Testis (tissue), 3 donors: ENCODE results near the gene DDX17. TPM values are rescaled to one million over a fixed set of nuclear protein-coding genes. Genes with fewer than 3 reads are reported as not detected.

Experiments used
- DNase-seq: peaks from one replicate; pipeline ENCODE4 v3.0.0-alpha.2; 2019
- H3K27ac ChIP-seq, 2 donors: fragments of 200-600 bp; sonication (generic); one replicate each; pipeline ENCODE4 v1.5.1; 2019
- H3K27me3 ChIP-seq: fragments of 200-600 bp; sonication (generic); one replicate; pipeline ENCODE4 v1.5.1; 2019
- H3K36me3 ChIP-seq: fragments of 200-600 bp; sonication (generic); one replicate; pipeline ENCODE4 v1.5.1; 2017; ENCODE audit warnings: low read depth; ENCODE audit errors: missing control alignments
- H3K4me1 ChIP-seq: fragments of 200-600 bp; sonication (generic); one replicate; pipeline ENCODE4 v1.5.1; 2019
- H3K4me3 ChIP-seq, 2 donors: fragments of 200-600 bp; sonication (generic); one replicate each; pipeline ENCODE4 v1.5.1; 2017 to 2019
- H3K9me3 ChIP-seq: fragments of 200-600 bp; sonication (generic); one replicate; pipeline ENCODE4 v1.5.1; 2017
- POLR2A ChIP-seq: fragments of 450-650 bp; IDR thresholded peaks from one replicate; pipeline ENCODE4 v1.6.1; 2017; ENCODE audit warnings: antibody characterized with exemption, mild to moderate bottlenecking, moderate library complexity
- WGBS, 2 donors: methylation state at CpG; one replicate each; pipeline ENCODE4 v1.1.5; 2018; 5-methylcytosine and 5-hydroxymethylcytosine counted together
- intact Hi-C: fragments of 100-400 bp; cut with DNase I; formaldehyde crosslinking; loops from one replicate; pipeline ENCODE4 v1.15.1; 2023; ENCODE audit warnings: low total_unique reads
- polyA plus RNA-seq: library from polyadenylated mRNA; stranded (reverse); fragments of 350-450 nt; fragmentation: Illumina TruSeq; extraction: RNeasy Lipid Tissue Mini Kit (QIAGEN cat#74804); gene quantifications from one replicate; pipeline ENCODE4 v1.2.3, GENCODE V29; 2014; ENCODE audit warnings: low read depth, low replicate concordance; ENCODE audit not compliant: insufficient read depth
- total RNA-seq, 2 donors: library from RNA; depleted of rRNA; stranded (reverse); fragments of >200 nt; gene quantifications; one replicate each; pipeline ENCODE4 v1.2.3, GENCODE V29; 2016
- TF ChIP-seq, protein P1 (sequence below), 3 experiments: fragments of 450-650 bp in 2 of 3; fragments of 200-600 bp in 1 of 3; sonication (generic) in 1 of 3; IDR thresholded peaks; one replicate each; pipeline ENCODE4 v1.5.1; 2016 to 2019; ENCODE audit warnings: antibody characterized with exemption in 3 of 3, mild to moderate bottlenecking in 2 of 3, moderate library complexity in 1 of 3

Gene DDX17
- total and polyA plus RNA-seq, 3 donors from 2014 or later: 259 to 995 (median 964) TPM

DNA sequence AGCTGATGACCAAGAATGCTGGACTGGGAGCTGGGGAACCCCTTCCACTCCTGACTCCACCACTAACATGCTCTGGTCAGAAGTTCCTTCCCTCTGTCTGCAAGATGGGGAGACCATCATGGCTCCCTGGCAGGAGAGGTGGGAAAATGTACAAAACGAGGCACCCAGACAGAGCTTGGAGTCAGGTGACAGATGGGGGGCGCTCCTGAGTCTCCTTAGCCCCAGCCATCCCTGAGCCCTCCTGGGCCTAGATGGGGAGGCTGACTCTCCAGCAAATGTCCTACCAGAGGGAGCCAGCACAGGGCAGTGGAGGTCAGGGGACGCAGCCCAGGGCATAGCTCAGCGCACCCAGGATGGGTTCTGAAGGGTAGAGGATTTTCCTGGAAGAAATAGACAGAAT, 71.1 kb downstream of the DDX17 start:
- Histone ChIP-seq H3K9me3 (no peaks in the 10 kb centered on the region), H3K4me1 (peaks cover 14% of the 10 kb centered on the region), H3K27me3 (no peaks in the 10 kb centered on the region), H3K27ac (no peak overlapping the region), H3K4me3 (no peak overlapping the region), H3K36me3 (no peaks in the 10 kb centered on the region)
- intact Hi-C loops: no loop called here
- WGBS, 2 donors: 74 to 92% methylated on average over 2 to 4 of the region's 4 CpGs
- no peak for TF ChIP-seq POLR2A
- TF ChIP-seq, protein P1, sequence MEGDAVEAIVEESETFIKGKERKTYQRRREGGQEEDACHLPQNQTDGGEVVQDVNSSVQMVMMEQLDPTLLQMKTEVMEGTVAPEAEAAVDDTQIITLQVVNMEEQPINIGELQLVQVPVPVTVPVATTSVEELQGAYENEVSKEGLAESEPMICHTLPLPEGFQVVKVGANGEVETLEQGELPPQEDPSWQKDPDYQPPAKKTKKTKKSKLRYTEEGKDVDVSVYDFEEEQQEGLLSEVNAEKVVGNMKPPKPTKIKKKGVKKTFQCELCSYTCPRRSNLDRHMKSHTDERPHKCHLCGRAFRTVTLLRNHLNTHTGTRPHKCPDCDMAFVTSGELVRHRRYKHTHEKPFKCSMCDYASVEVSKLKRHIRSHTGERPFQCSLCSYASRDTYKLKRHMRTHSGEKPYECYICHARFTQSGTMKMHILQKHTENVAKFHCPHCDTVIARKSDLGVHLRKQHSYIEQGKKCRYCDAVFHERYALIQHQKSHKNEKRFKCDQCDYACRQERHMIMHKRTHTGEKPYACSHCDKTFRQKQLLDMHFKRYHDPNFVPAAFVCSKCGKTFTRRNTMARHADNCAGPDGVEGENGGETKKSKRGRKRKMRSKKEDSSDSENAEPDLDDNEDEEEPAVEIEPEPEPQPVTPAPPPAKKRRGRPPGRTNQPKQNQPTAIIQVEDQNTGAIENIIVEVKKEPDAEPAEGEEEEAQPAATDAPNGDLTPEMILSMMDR (IDR thresholded peaks at IDR 0.05): no peak
- DNase-seq: no peak

GRCh38 chr22:38433871-38434270, 72.2 kb downstream of the DDX17 start:
- Histone ChIP-seq H3K36me3 (no peaks in the 10 kb centered on the region), H3K9me3 (no peaks in the 10 kb centered on the region), H3K27me3 (no peaks in the 10 kb centered on the region), H3K4me3 (no peak overlapping the region), H3K27ac (no peak overlapping the region), H3K4me1 (peaks cover 14% of the 10 kb centered on the region)
- 66 to 74% methylated on average over 6 to 8 of the region's 8 CpGs for WGBS, 2 donors
- DNase-seq: no peak
- intact Hi-C loops: no loop called here
- TF ChIP-seq, protein P1 (IDR thresholded peaks at IDR 0.05): no peak
- TF ChIP-seq POLR2A: no peak

Other genes starting within 250 kb of the DDX17 start
- 10 to 100 TPM; 35.4 to 66.5 TPM for gene TMEM184B, start 233.3 kb downstream of the DDX17 start, total RNA-seq
- gene TMEM184B, start 233.3 kb downstream of the DDX17 start, polyA plus RNA-seq: 25.2 TPM
- gene CSNK1E, start 188.9 kb downstream of the DDX17 start, total RNA-seq: 100 to 1,000 TPM; 133 to 134 TPM
- 69.2 TPM for gene CSNK1E, start 188.9 kb downstream of the DDX17 start, polyA plus RNA-seq
- 1 to 10 TPM; 1.7 to 3.0 TPM for gene KCNJ4, start 51.1 kb downstream of the DDX17 start, total RNA-seq
- 1.7 TPM for gene KCNJ4, start 51.1 kb downstream of the DDX17 start, polyA plus RNA-seq
- 1 to 10 TPM; 6.7 to 8.6 TPM for gene KDELR3, start 38.2 kb downstream of the DDX17 start, total RNA-seq
- 10.4 TPM for gene KDELR3, start 38.2 kb downstream of the DDX17 start, polyA plus RNA-seq
- gene DMC1, start 63.9 kb upstream of the DDX17 start, total RNA-seq: 10 to 100 TPM in 1 of 2 donors, 1 to 10 TPM in 1; 8.9 to 17.6 TPM
- 18.3 TPM for gene DMC1, start 63.9 kb upstream of the DDX17 start, polyA plus RNA-seq
- gene FAM227A, start 150.1 kb upstream of the DDX17 start, total RNA-seq: 10 to 100 TPM; 16.3 to 41.8 TPM
- gene FAM227A, start 150.1 kb upstream of the DDX17 start, polyA plus RNA-seq: 18.0 TPM
- gene CBY1, start 150.3 kb upstream of the DDX17 start, total RNA-seq: 10 to 100 TPM; 24.9 to 30.9 TPM
- gene CBY1, start 150.3 kb upstream of the DDX17 start, polyA plus RNA-seq: 50.8 TPM
- 10 to 100 TPM; 44.3 to 57.6 TPM for gene TOMM22, start 175.6 kb upstream of the DDX17 start, total RNA-seq
- 95.1 TPM for gene TOMM22, start 175.6 kb upstream of the DDX17 start, polyA plus RNA-seq
- gene JOSD1, start 194.6 kb upstream of the DDX17 start, total RNA-seq: 10 to 100 TPM; 70.3 to 91.0 TPM
- 40.9 TPM for gene JOSD1, start 194.6 kb upstream of the DDX17 start, polyA plus RNA-seq
- gene GTPBP1, start 199.6 kb upstream of the DDX17 start, total RNA-seq: 10 to 100 TPM; 81.5 to 89.8 TPM
- gene GTPBP1, start 199.6 kb upstream of the DDX17 start, polyA plus RNA-seq: 53.1 TPM
- 100 to 1,000 TPM; 295 to 331 TPM for gene SUN2, start 249.7 kb upstream of the DDX17 start, total RNA-seq
- 90.8 TPM for gene SUN2, start 249.7 kb upstream of the DDX17 start, polyA plus RNA-seq